GM12801 (cell line): ENCODE data around the gene S100P.

ENCODE experiments used
- CTCF ChIP-seq: IDR thresholded peaks from one replicate; pipeline ENCODE4 v1.5.1; 2011; ENCODE audit warnings: control low read depth; ENCODE audit not compliant: insufficient read length; ENCODE audit errors: extremely low read depth

Gene S100P

GRCh38 chr4:6665320-6665654 is 28.4 kb upstream of the S100P start:
- no peak for TF ChIP-seq CTCF

- no peak for TF ChIP-seq CTCF
Observed at GRCh38 chr4:6668391-6668790, 25.3 kb upstream of the S100P start.

GRCh38 chr4:6671648-6672047 is 22.0 kb upstream of the S100P start:
- no peak for TF ChIP-seq CTCF

- TF ChIP-seq CTCF = no peak
Observed at GRCh38 chr4:6672131-6672530, 21.5 kb upstream of the S100P start.

- TF ChIP-seq CTCF = no peak
Observed at GRCh38 chr4:6673660-6674499, 19.8 kb upstream of the S100P start.

GRCh38 chr4:6674500-6675149 is 19.1 kb upstream of the S100P start:
- no peak for TF ChIP-seq CTCF

GRCh38 chr4:6676722-6677558 is 16.7 kb upstream of the S100P start:
- no peak for TF ChIP-seq CTCF
